NCI-H2196 (cell line): ENCODE data around the gene LIPM.

ENCODE experiments used
- DNase-seq: peaks from one replicate; lab custom pipeline; 2025; ENCODE audit not compliant: unreplicated experiment; lab: John Stamatoyannopoulos, UW

Gene LIPM

DNA sequence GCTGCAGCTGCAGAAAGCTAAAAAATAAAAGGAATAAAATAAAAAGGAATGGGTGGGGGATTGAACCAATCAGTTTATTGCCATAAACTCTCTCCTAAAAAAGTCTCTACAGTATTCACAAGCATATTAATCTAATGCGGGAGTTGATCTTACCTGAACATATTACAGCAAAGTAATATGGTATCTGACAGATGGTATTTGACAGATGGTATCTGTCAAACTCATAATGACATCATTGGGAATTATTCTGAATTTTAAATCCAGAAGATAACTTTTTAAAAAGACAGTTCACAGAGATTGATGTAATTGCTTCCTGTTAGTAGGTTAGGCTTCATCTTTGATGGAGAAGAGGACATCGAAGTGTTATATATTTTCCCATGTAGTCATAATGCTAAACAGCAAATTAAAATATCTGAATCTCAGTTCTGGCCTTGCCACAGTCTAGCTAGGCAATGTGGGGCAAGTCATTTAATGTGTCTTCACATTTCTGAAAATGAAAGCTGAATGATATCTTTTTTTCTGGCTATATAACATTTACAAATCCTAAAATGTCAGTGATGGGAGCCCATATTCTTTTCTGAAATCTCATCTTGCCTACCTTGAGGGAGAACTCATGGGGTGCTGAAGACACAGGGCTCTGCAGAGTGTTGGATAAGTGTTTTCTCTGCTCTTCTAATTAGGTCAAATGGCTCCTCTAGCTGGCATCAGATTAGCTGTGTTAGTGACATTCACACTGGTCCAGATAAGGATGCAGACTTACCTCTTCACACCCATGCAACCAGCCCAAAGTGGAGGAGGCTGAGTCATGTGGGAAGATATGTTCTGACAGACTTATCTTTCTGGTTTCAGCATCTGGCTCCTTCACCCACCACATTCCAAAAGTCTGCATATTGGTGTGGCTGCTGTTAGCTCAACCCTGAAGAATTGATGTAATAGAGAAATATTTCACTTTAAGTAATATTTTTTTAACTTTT lies 2.1 kb upstream of the LIPM start:
- DNase-seq = no peak

DNA sequence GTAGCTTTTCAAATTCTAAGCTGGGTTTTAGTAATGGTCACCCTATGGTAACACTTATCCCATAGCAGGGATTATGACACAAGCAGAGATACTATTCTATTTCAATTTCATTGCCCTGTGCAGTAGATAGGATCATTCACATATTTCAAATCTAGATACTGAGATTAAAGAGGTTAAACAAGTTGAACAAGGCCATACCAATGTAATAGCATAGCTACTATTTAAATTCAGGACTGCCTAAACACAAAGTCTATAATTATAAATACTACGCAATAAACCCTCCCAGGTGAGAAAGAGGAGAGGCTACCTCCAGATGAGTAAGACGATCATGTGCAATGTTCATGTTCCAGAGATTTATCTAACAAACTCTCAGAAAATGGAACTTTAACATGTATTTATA lies 1.1 kb downstream of the LIPM start:
- DNase-seq = no peak

DNA sequence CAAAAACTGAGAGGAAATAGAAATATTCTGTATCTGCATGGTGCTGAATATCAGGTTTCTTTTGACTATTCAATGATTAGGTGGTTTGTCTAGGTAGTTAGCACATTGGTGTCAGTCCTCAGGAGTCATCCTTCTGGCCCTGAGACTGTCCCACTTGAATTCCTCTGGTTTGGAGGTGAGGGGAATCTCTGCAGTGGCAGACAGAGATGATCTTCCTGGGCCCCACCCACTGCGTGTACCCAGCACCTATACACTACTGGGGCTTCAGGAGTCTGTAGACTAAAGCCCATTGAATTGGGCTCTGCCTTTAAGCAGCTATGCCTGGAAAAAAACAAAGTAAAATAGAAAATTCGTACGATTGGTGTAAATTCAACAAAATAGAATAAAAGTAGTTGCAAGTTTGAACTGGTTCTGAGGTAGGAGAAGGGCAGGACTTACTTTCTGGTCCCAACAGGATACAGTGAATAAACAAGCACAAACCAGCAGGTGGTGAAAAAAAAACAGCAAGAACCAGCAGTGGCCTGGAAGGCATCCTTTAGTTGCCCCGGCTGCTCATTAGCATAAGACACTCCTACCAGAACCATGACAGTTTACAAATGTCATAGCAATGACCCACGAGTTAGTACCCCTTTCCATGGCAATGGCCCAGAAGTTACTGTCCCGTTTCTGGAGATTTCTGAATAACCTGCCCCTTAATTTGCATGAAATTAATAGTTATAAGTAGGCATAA lies 1.7 kb downstream of the LIPM start:
- no peak for DNase-seq

DNA sequence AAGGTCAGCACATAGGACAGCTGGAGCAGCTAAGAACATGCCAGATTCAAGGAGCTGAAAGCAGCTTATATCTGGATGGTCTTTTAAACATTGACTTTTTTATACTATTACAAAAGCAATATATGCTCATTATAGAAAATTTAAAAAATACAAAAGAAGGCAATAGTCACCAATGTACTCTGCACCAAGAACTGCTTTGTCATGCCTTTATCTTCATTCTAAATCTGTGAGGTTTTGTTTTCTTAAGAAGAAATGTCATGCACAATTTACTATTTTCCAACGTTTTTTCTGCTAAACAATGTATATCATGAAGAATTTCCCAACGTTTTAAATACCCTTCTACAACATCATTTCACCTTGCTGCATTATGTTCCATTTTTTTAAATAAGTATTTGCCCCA lies 2.8 kb downstream of the LIPM start:
- DNase-seq = no peak

DNA sequence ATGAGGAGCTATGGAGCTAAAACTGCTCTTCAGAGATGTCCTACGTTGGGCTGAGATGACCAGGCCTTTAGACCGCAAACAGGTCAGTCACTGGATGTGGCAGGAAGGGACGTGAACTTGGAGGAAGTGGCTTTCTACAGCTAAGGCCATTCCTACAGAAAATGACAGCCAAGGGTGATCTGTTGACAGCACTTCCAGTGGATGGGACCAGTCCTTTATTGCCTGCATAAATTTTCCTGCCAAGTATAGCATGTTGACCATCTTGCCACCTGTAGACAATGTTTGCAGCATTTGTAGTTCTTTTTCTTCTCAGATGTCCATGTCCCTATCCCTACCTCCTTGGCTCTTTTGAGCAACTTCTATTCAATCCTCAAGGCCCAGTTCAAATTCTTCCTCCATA lies 3.4 kb downstream of the LIPM start:
- no peak for DNase-seq

DNA sequence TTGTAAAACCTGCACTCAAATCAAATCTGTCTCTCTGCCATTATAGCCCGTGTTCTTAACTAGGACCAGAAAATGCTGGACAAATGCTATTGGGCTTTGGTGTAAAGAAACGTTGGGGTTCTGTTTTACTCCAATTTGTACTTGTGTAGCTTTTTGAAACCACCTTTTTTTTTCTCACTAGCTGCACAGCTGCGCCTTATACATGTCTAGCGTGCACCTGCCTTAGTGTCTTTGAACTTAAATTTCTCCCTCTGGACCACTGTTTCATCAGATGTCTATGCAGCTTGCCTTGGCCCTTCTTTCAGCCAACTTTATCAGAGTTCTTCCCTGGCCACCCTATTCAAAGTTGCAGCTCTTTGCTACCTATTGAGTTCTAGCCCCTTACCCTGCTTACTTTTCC lies 7.1 kb downstream of the LIPM start:
- no peak for DNase-seq

DNA sequence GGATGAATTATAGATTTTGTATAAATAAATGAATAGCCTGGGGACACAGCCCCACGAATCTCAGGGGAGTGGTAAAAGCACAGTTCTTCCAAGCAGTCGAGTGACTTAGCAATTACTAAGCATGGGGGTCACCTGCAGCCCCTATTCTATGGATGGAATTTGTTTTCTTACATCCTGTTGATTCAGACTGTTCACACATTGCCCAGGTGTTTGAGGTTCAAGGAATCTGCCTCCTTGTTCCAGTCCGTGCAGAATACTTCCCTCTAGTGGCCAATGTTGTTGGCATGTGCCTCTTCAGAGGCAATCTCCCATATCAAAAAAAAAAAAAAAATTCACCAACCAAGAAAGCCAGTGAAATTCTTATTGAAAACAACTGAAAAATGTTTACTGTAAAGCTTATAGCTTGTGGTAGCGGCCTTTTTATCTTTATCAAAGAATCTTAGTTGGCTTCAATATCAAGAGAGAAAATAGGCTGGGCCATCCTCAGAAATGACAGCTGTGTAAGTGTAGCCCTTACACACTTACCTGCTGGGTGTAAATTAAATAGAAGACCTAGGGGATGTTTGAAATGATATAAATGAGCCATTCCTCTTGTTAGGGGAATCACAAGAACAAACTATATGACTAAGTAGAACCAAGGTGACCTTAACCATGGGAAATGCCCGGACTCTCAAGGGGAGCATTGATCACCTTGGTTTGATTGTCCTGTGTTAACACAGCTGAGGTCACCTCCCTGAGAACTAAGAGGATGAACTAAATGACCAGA lies 7.8 kb downstream of the LIPM start:
- DNase-seq = peak; percentile 20

DNA sequence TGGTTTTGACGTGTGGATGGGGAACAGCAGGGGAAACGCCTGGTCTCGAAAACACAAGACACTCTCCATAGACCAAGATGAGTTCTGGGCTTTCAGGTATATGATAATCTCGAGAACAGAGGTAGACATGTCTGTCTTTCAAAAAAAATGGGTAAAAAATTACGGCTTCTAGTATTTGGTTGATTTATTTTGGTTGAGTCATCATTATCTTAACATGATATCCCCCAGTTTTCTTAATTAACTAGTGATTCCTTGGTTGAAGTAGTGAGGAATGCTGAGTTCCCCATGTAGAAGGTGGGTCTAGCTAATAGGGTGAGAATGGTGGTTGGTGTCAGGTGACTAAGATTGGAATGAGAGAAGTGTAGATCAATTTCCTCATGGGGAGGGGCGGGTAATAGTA lies 10.7 kb downstream of the LIPM start:
- no peak for DNase-seq

DNA sequence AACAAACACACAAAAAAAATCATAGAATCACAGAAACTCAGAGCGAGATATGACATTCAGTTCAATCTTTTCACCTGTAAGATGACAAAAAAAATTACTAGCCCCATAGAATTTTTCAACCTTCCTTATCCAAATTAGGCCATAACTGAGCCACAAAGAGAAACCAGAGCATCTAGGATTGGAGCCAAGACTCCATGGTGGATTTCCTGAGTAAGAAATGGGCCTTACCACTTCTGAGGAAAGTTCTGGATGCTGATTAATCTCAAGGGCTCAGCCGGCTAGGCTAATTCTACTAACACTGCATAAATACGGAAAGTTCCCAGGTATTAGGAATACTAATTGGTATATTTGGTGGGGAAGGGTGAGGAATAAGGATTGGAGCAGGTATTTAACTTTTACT lies 16.8 kb downstream of the LIPM start:
- DNase-seq = no peak

DNA sequence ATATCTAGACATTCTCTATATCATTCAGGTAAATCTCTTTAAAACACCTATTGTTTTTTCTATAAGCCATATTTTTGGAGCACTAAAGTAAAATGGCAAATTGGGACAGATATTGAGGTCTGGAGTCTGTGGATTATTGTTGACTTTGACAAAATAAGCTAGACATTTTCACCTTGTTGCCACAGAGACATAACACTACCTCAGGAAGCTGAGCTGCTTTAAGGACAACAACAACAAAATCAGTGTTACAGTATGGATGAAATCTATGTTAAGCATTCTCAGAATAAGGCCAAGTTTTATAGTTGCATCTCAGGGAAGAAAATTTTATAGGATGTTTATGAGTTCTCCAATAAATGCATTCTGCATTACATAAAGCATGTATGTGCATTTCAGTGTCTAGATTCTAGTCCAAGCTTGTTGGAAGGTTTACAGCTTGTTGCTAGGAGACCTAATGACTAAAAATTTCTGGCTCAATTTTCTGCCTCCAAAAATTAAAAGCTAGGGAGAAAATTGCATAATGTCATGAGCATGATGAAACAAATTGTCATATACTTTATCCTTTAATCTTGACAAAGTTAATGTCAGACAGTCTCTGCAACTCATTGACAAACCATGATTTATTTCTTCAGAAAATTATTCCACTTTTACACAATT lies 18.3 kb downstream of the LIPM start:
- DNase-seq = no peak

DNA sequence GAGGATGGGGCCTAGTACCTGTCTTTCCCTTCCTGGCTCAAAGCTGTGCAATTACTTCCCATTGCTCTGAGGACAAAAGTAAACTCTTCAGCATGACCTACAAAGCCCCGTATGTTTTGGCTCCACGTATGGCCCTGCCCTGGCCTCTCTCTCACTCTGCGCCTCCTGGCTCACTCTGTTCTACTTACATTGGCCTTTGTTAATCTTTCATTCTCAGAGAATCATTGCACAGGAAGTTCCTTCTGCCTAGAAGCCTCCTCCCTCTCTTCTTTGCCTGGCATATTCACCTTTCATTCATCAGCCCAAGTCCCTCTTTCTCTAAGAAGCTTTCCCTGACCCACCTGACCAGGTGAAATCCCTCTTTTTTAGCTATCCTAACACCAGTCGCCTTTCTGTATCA lies 23.9 kb downstream of the LIPM start:
- DNase-seq = no peak

DNA sequence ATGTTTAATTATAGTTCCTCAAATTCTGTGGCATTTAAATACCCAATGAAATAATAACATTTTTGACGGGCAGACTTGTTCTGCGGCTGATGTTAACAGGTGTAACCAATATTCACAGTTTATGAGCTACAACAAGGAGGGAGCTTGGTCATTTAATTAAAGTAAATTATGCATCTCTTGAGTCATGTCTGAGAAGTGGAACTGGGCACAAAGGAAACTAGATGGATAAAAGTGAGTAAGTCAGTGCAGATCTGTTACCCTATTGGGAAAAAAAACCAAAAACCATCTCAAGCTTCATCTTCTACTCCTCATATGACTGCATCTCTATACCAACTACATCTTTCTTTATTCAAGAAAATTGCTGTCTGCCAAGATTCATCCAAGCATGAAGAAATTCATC lies 25.1 kb downstream of the LIPM start:
- no peak for DNase-seq

DNA sequence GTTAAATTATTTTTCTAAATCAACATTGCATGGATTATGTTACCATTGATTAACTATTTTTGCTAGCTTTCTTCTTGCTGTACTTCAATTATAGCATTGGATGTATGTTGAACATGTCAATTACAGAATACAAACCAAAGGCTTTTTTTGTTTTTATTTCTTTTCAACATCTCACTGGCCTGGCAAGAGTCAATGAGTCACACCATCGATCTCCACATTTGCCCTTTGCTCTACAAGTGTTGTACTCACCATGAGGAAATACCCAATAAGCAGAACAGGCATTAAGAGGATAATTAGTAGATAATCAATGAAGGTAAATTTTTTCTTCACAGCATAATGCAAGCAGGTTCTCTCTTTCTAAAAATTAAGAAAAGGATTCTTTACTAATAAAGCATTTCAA lies 25.8 kb downstream of the LIPM start:
- DNase-seq = no peak

DNA sequence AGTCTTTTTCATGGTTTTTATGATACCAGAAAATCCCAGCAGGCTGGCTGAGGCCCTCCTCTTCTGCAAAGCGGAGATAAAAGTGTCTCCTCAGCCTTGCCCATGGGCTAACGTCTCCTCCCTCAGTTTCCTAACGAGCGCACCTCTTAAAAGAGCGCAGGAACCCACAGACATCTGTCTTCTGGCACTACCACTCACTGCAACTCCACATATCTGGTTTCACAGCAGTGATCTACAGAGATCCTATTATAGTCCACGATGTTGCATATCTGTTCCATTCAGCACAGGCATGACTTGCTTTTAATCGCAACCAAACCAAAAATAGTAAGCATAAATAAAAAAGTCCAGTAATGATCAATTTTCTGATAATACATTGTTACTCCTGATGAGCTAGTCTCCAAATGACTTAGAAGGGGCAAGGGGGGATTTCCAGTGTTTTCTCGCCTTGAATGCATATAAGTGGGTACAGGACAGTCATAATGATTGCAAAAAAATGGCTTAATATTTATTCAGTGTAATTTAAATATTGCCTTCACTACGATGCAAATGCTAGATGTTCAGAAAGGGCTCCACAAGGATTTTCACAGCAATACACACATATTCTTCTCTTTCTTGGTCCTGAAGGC lies 28.2 kb downstream of the LIPM start:
- no peak for DNase-seq

DNA sequence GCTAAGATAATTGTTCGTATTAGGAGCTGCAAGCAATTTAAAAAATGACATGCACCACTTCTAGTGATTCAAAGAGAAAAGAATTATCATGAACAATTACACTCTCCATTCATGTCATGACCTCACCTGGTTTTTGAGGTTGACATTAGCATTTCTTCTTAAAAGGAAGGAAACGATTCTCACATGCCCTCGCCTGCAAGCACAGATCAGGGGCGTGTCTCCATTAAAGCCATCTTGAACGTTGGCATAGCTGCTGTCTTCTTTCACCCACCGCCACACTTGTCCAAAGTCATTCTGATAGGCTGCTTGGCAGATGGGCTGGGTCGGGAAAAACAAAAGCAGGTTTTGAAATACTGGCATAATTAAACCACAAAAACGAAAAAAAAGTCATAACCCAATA lies 29.2 kb downstream of the LIPM start:
- no peak for DNase-seq

DNA sequence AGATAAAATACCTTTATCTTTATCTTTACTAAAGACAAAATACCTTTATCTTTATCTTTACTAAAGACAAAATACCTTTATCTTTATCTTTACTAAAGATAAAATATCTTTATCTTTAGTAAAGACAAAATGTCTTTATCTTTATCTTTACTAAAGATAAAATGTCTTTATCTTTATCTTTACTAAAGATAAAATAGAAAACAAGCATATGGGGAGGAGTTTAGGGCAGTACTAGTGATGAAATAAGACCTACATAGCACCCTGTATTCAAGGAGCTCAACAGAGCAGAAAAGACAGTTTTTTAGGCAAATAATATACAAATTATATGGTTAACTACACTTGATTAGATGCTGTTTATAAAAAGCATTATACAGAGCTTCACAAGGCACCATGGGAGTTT lies 29.8 kb downstream of the LIPM start:
- no peak for DNase-seq

DNA sequence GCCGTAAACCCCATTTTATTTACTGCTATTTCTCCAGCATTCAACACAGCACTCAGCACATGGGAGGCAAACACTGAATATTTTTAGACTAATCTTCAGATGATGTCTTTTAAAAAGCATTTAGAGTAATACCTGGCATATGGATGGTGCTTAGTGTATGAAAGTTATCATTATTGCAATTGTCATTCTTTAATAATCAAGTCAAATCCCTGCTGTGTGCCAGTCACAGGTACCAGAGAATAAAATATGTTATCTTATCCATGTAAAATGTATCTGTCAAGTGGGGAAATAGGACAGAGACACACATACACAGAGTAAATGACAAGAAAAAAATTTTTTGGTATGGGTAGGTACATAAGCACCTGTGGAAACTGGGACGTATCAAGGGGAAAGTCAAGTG lies 30.6 kb downstream of the LIPM start:
- no peak for DNase-seq

DNA sequence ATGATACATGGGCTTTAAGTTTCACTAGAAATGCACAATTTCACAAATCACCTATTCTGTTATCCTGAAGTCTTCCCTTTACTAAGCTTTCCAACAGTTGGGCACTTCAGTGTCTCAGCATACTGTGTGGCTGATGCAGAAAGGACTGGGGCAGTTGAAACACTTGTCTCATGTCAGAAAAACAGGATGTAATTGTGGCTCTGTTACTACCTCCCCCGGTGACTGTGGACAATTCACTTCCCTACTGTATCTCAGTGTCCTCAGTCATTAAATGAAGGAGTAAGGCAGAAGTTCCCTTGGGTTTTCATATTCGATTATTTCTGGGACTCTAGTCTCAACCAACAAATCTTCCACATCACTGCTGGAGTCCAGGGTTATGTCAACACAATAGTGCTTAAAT lies 31.2 kb downstream of the LIPM start:
- DNase-seq = no peak

DNA sequence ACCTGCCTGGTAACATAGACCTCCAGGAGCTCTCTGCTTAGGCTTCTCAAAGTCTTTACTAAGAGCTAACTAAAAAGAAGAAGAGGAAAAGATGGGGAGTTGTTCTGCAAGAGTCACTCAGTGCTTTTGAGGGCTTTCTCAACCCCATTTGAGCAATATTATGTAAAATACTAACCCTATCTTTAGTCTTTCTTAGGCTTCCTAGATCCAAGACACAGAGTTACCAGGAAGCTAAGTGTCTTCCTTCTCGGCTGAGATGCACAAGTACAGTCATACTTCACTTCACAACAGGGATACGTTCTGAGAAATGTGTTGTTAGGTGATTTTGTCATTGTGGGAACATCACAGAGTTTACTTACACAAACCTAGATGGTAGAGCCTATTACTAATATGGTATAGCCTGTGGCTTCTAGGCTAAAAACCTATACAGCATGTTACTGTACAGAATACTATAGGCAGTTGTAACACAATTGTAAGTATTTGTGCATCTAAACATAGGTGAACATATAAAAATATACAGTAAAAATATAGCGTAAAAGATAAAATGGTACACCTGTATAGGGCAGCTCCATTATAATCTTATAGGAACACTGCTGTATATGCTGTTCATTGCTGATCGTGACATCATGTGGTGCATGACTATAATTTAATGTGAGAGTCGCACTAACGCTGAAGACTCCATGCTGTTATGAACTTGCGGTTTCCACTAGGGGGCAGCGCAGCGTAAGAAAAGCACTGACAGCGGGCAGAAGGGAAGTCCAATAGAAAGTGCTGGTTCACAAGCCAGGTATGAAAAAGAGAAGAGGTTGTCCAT lies 32.8 kb downstream of the LIPM start:
- peak; percentile 65 for DNase-seq

DNA sequence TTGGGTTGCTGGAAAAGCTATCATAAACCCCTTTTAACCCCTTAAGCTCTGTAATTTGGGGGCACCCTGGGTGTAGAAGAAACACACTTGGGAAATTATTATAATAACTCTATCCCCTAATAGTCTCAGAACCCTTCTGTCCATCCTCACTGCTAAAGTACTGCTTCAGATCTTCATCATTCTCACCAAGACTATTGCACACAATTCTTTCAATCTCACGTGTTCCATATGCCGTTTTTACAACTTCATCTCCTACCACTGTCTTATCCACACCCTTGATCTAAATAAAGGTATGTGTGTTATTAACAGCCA lies 33.3 kb downstream of the LIPM start:
- DNase-seq = no peak
